Ovary (tissue), 3 donors: ENCODE data around the gene LMO1.

Experiments used
- POLR2A ChIP-seq: fragments of 450-650 bp; IDR thresholded peaks from one replicate; pipeline ENCODE4 v1.6.1; 2017; ENCODE audit warnings: antibody characterized with exemption, mild to moderate bottlenecking, moderate library complexity
- TF ChIP-seq, protein P1 (sequence below), 3 donors: fragments of 450-650 bp in 2 of 3; fragments of 200-600 bp in 1 of 3; IDR thresholded peaks; one replicate each; pipeline versions ENCODE4 v1.5.1 to v1.8.0; 2016 to 2022; ENCODE audit warnings: antibody characterized with exemption in 3 of 3, mild to moderate bottlenecking in 1 of 3
- donor health status: DM: no; HTN: no; CAD: no.

DNA sequence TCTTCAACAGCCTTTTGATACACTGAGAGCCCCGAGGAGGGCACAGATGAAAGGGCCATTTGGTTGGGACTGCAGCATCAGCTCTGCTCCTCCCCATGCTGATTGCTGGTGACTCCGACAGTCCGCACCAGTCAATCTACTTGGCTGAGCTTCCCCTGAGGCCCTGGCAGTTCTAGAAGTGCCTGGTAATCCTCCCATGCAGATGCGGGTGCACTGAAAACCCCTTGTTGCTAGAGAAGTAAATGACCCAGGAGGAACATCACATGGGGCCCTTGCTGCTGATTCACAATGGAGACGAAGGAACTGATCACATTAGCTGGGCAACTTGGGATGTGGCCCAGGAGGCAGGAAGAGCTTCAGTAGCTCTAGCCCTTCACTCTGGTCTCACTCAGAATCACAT lies 59.7 kb downstream of the LMO1 start:
- TF ChIP-seq, protein P1, sequence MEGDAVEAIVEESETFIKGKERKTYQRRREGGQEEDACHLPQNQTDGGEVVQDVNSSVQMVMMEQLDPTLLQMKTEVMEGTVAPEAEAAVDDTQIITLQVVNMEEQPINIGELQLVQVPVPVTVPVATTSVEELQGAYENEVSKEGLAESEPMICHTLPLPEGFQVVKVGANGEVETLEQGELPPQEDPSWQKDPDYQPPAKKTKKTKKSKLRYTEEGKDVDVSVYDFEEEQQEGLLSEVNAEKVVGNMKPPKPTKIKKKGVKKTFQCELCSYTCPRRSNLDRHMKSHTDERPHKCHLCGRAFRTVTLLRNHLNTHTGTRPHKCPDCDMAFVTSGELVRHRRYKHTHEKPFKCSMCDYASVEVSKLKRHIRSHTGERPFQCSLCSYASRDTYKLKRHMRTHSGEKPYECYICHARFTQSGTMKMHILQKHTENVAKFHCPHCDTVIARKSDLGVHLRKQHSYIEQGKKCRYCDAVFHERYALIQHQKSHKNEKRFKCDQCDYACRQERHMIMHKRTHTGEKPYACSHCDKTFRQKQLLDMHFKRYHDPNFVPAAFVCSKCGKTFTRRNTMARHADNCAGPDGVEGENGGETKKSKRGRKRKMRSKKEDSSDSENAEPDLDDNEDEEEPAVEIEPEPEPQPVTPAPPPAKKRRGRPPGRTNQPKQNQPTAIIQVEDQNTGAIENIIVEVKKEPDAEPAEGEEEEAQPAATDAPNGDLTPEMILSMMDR (IDR thresholded peaks at IDR 0.05): no peak
- no peak for TF ChIP-seq POLR2A
